BJ (cell line): ENCODE data around the gene PLEKHA8. TPM values are rescaled to one million over a fixed set of nuclear protein-coding genes. Genes with fewer than 3 reads are reported as not detected.
A peak's percentile ranks its signal among the peaks of the same experiment; 100 is the strongest.

ENCODE experiments used
- CTCF ChIA-PET: fragments of 350-600 bp; formaldehyde crosslinking; extraction: SDS; loops from one replicate; lab custom pipeline; 2021; ENCODE audit warnings: antibody characterized with exemption, inconsistent platforms; lab: Yijun Ruan, JAX
- POLR2A ChIA-PET: fragments of 300-600 bp; sonication (Branson Sonifier 250); formaldehyde crosslinking; extraction: SDS; loops from one replicate; lab custom pipeline; 2021; ENCODE audit warnings: antibody characterized with exemption; lab: Charles Lee
- DNase-seq: peaks from one replicate; pipeline ENCODE4 v3.0.0-alpha.2; 2011; ENCODE audit warnings: low read depth
- H3K27me3 ChIP-seq: 2 replicates; pipeline ENCODE4 v1.6.0; 2011; ENCODE audit warnings: low read length; ENCODE audit not compliant: control insufficient read depth, insufficient read depth
- H3K36me3 ChIP-seq: 2 replicates; pipeline ENCODE4 v1.5.1; 2011; ENCODE audit warnings: low read length; ENCODE audit not compliant: control insufficient read depth, insufficient read depth
- H3K4me3 ChIP-seq: 2 replicates; pipeline ENCODE4 v1.5.1; 2011; ENCODE audit warnings: low read depth, mild to moderate bottlenecking, control low read depth, low read length
- polyA plus RNA-seq: library from polyadenylated mRNA; depleted of rRNA; stranded (reverse); fragments of >200 nt; gene quantifications from 2 replicates; pipeline ENCODE4 v1.2.3, GENCODE V29; 2011
- TF ChIP-seq, protein P1 (sequence below): IDR thresholded peaks from 2 replicates; pipeline ENCODE4 v1.5.1; 2011; ENCODE audit warnings: low read depth, mild to moderate bottlenecking, control low read depth, inconsistent platforms, low read length, moderate library complexity; ENCODE audit not compliant: insufficient read depth

Gene PLEKHA8
- polyA plus RNA-seq, 1 experiment: 4.2 TPM

DNA sequence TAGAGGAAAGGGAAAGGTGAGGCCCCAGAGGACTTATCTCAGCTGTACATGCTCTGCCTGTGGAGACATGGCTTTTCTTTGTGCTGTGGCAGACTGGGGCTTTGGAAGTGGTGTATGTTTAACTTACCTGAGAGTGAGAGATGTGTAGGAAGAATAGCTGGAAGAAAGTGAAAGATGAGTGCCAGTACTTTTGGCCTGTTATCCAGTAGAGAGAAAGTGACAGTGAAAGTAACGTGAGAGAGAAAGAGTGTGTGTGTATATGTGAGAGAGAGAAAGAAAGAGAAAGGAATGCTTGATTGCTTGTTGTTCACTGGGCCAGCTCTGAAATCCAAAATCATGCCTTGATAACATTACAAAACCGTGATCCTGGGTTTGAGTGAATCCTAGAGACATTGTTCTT lies 132.1 kb downstream of the PLEKHA8 start:
- CTCF ChIA-PET: interaction anchor here (0.7 kb wide), 1 partner anchor 12 kb away, joined by 3 read pairs; no protein-coding TSS in a partner anchor
- POLR2A ChIA-PET: no interaction called here
- DNase-seq: no peak
- no peak overlapping the region for H3K4me3 ChIP-seq
- TF ChIP-seq, protein P1, sequence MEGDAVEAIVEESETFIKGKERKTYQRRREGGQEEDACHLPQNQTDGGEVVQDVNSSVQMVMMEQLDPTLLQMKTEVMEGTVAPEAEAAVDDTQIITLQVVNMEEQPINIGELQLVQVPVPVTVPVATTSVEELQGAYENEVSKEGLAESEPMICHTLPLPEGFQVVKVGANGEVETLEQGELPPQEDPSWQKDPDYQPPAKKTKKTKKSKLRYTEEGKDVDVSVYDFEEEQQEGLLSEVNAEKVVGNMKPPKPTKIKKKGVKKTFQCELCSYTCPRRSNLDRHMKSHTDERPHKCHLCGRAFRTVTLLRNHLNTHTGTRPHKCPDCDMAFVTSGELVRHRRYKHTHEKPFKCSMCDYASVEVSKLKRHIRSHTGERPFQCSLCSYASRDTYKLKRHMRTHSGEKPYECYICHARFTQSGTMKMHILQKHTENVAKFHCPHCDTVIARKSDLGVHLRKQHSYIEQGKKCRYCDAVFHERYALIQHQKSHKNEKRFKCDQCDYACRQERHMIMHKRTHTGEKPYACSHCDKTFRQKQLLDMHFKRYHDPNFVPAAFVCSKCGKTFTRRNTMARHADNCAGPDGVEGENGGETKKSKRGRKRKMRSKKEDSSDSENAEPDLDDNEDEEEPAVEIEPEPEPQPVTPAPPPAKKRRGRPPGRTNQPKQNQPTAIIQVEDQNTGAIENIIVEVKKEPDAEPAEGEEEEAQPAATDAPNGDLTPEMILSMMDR: no peak
- H3K27me3 ChIP-seq: no peaks in the 10 kb centered on the region
- H3K36me3 ChIP-seq: no peaks in the 10 kb centered on the region

DNA sequence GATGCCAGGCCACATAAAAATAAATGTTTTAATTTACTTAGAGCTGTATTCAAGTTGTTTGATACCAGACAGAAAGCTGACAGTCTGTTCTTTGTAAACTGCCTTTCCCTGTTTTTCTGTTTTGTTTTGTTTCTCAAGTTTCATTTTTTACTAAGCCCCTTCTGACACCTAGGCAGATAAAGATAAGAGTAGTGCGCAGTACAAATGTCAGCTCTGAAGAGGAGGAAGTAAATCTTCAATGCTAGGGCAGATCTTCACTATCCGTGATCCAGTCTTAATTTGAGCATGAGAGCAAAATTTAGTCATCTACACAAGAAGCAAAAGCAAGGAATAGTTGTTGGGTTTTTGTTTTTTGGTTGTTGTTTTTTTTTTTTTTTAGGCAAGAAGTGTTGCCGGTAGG lies 133.9 kb downstream of the PLEKHA8 start:
- DNase-seq: no peak
- no peaks in the 10 kb centered on the region for H3K36me3 ChIP-seq
- TF ChIP-seq, protein P1: no peak
- no peak overlapping the region for H3K4me3 ChIP-seq
- POLR2A ChIA-PET: no interaction called here
- CTCF ChIA-PET: interaction anchor here (1.0 to 3.0 kb wide), 5 partner anchors 12 to 403 kb away, joined by 3 to 12 read pairs (median 3); no protein-coding TSS in a partner anchor
- no peaks in the 10 kb centered on the region for H3K27me3 ChIP-seq

DNA sequence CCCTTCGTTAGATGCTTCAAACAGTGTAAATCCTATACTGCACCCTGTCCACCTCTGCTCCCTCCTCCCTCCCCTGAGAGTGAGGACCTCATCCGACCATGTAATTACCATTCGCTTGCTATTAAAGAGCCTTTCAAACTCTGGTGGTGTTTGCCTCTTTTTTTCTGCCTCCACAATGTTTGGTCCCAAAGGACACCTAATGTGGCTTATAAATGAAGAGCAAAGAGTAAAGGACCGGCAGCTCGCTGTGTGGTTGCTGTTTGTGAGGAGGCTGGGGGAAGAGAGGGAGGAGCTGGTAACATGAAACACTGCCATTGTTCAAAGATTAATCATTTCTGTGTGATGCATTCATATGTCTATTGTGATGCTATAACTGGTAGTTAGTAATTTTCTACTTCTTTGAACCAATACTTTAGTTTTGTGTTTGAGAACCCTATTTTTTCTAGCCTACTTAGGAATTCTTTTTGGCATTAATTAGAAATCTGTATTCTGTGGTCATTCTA lies 134.5 kb downstream of the PLEKHA8 start:
- no peak for DNase-seq
- TF ChIP-seq, protein P1: no peak
- no peaks in the 10 kb centered on the region for H3K36me3 ChIP-seq
- H3K27me3 ChIP-seq: no peaks in the 10 kb centered on the region
- POLR2A ChIA-PET: interaction anchor here (0.6 kb wide), 1 partner anchor 431 kb away, joined by 3 read pairs; no protein-coding TSS in a partner anchor
- CTCF ChIA-PET: interaction anchor here (1.0 to 3.0 kb wide), 4 partner anchors 11 to 402 kb away, joined by 3 to 12 read pairs (median 3); no protein-coding TSS in a partner anchor
- no peak overlapping the region for H3K4me3 ChIP-seq

DNA sequence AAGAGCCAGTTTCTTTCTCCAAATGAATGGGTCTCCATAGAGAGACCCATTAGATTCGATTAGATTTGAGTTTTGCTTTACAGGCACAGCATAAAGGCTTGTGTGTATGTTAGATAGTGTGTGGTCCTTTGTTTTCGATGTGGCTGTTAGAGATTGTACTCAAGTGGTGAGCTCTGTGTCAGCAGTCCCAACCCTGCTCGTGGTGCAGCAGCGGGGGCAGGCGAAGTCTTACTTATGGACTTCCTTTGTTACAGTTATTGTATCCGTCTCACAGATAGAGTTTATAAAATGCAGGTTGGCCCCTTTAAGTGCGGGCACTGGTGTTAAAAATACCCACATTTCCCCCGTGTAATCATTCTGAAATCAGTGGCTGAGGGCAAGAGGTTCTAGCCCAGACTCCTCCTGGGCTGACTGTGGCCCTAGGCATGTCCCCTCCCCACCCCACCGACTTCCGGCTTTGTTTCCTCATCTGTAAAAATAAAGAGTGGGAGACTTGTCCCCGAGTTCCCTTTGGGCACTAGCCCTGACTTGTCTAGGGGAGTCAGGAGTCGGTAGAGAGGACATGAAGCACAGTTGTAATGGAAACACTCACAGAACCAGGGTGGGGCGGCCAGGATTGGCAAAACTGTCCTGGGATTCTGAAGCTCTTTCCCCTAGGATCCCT lies 135.2 kb downstream of the PLEKHA8 start:
- Histone ChIP-seq H3K4me3 (no peak overlapping the region), H3K27me3 (no peaks in the 10 kb centered on the region), H3K36me3 (no peaks in the 10 kb centered on the region)
- CTCF ChIA-PET: interaction anchor here (0.7 to 3.0 kb wide), 6 partner anchors 8 to 401 kb away, joined by 3 to 16 read pairs (median 6); no protein-coding TSS in a partner anchor
- TF ChIP-seq, protein P1: no peak
- no peak for DNase-seq
- POLR2A ChIA-PET: interaction anchor here (0.6 kb wide), 1 partner anchor 430 kb away, joined by 3 read pairs; no protein-coding TSS in a partner anchor

DNA sequence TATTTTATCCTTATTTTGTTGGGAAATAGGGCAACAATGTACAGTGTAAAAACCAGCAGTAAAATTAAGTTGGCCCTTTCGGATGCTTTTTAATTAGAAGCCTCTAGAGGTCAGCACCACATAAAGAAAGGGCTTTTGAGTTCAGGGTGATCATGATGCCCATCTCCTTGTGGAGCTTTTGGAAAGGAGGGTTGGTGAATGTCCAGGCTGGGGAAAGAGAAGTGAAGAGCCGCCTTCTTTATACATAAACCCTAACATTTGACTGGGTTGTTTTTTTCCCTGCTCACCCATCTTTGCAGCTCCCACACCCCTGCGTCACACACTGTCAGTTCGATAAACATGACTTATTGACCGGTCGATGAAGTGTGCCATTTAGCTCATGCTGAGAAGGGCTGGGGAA lies 136.4 kb downstream of the PLEKHA8 start:
- no peaks in the 10 kb centered on the region for H3K27me3 ChIP-seq
- DNase-seq: no peak
- H3K36me3 ChIP-seq: no peaks in the 10 kb centered on the region
- TF ChIP-seq, protein P1: peak; percentile 61
- CTCF ChIA-PET: interaction anchor here (0.7 to 3.0 kb wide), 16 partner anchors 8 to 400 kb away, joined by 3 to 16 read pairs (median 3); no protein-coding TSS in a partner anchor
- H3K4me3 ChIP-seq: no peak overlapping the region
- POLR2A ChIA-PET: no interaction called here
